HG02870 (cell line): ENCODE results near the gene RMDN3.

ENCODE experiments used
- ATAC-seq: cut with Tn5 transposase; IDR thresholded peaks from one replicate; pipeline ENCODE4 v1.9.1; 2021; ENCODE audit warnings: mild to moderate bottlenecking, moderate library complexity; ENCODE audit not compliant: unreplicated experiment

Gene RMDN3

DNA sequence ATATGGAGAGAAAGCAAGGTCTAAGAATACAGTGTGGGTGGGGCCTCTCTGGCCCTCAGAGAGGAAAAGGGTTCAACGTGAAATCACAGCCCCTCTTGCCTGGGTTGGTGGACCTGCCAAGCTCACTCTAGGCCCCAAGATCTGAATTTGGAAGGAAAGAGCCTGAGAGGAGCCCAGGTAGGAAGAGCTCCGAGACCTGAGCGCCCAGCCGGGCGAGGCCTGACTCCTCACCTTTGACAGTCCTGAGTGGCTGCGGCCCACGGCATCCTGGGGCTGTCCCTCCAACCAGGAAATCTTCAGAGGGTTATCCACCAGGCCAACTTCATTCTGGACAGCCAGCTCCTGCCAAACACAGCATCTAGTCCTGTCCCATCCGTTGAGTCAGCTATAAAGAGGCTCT, 18.4 kb upstream of the RMDN3 start:
- no peak for ATAC-seq

DNA sequence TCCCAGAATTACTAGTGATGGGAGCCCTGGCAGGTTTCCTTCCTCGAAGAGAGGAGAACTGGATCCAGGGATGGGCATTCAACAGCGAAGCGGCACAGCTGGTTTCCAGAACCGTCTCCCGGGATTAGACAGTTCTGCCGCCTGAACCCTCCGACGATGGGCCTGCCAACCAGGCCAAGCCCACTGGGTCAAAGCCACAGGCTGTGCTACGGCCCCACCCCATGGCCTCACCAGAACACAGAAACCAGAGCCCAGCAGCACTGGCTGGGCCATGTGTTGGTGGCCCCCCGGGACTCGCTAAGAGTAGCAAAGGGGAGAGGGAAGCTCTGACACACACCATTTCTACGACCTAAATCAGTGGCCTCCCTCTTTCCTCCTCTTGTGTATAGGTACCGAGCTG, 17.0 kb upstream of the RMDN3 start:
- no peak for ATAC-seq

DNA sequence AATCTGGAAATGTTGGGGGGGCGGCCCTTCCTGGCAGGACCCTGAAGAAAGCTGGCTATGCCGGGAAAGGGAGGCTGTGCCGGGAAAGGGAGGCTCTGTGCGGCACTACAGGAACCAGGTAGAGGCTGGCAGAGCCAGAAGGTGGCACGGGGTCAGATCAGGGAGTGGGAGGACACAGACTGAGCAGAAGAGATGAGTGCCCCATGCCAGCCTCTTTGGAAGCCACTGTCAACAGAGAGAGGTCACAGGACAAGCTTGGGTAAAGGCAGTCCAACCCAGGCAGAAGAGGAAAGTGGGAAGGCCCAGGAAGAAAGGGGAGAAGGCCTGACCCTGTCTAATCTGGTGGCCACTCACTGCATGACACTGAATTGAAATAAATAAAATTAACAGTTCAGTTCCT, 16.2 kb upstream of the RMDN3 start:
- no peak for ATAC-seq

DNA sequence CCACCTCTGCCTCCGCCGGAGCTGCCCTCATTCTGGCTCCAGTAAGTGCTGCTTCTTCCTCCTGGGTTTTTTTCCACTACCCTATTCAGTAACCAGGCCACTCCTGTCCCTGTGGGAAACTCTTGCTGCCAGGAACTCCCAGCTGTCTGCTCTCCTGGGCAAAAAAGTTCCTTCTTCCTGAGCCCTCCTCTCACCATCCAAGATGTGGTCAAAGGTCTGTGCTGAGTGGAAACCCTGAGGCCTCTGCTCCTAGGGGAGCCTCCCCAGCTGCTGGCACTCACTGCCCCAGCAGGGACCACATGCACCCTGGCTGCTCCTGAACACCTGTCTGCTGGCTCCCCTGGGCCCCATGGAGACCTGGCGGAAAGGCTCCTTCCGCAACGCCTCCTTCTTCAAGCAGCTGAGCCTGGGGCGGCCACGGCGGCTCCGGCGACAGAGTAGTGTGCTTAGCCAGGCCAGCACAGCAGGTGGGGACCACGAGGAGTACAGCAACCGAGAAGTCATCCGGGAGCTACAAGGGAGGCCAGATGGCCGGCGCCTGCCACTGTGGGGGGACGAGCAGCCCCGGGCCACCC, 15.2 kb upstream of the RMDN3 start:
- no peak for ATAC-seq

DNA sequence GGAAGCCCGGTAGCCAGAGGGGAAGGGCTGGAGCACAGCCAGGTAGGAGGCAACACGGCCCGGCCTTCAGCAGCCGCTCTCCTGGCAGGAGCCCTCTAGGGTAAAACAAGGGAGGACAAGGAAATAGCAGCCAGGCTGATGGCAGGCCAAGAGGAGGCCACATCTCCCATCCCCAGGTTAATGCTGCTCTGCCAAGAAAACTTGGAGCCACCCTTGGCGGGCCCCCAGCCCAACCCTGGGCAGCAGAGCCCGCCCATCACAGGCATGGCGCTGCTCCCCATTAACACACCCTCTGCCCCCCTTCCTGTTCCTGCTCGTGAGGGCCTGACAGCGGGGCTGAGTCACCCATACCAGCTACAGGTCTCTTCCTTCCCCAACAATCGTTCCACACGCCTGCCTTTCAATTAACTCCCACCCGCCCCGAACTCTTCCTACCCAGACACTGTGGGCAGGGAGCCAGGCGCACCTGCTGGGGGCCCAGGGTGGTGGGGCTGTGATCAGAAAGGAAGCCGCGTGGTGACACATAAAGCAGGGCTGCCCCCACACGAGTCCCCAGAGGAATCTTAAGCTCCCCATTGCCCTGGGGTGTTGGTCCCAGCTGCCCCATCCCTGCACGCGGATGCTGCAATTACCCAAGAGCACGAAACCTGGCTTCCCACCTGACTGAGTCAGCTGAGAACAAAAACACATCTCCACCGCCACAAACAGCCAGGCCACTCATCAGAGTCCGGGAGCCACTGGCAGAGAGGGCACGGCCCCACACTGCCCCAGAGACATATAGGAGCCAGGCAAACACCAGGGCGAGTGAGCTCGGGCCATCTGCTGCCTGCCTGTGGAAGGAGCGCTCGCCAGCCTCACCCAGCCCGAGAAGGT, 14.5 kb upstream of the RMDN3 start, which contains the start of gene C15orf62:
Gene C15orf62 (plus strand): TSS at position 707 of the 873 bp plus-strand sequence. CDS start 516 bp downstream, outside the sequence.
- ATAC-seq: no peak

DNA sequence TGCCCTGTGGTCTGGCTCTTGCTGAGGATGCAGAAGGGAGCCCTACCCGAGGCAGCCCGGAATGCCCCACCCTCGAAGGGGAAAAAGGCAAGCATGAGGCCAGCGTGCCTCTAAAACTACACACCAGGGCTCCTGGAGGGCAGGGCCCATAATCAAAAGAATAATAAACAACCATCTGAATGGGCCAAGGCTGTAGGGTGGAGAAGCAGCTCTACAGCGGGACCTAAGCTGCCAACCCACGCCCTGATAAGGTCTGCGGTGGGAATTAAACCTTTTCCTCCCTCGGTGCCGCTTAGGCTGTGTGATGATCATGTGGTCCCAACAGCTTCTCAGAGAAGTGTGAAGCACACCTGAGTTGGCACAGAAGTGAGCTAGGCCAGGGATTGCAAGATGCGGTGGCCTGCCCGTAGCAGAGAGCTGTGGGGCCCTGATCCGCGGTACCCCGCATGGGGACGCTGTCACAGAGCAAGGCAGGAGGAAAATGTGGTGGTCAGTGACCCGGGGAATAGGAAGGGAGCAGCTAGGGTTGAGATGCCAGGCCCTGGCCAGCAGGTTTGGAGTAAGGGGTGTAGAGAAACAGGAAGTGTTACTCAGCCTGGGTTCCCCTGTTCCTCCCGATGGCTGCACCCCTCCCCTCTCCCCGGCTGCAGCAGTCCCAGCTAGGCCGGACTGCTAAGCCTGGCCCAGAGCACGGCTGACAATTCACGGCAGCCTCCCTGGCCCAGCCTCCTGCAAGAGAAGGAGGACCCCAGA, 13.6 kb upstream of the RMDN3 start:
- ATAC-seq: no peak

DNA sequence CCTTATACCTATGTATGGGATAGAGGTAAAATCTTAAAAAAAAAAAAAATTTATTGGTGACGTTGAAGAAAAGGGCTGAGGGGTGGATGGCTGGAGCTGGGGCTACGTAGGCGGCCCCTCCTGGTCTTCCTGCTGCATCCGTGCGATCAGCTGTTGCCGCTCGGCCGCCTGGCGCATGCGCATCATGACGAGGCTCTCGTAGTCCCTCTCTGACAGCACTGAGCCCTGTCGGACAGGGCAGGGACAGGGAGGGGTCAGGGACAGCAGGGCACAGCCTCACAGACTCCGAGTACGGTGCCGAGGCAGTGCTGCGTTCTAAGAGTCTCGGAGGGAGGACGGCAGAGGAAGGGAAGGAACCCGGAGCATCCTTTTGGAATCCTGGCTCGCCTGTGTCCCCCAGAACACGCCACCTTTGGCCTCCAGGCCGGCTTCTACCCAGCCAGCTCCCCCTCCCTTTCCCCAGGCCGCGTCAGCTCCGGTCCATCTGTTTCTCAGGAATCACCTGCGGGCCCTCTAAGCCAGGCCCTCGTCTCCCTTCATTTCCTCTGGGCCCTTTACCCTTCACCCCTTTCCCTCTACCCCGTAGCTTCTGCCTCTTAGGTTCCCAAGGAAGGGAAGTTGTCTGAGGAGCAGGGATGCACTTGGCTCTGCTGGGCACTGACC, 12.9 kb upstream of the RMDN3 start:
- no peak for ATAC-seq

DNA sequence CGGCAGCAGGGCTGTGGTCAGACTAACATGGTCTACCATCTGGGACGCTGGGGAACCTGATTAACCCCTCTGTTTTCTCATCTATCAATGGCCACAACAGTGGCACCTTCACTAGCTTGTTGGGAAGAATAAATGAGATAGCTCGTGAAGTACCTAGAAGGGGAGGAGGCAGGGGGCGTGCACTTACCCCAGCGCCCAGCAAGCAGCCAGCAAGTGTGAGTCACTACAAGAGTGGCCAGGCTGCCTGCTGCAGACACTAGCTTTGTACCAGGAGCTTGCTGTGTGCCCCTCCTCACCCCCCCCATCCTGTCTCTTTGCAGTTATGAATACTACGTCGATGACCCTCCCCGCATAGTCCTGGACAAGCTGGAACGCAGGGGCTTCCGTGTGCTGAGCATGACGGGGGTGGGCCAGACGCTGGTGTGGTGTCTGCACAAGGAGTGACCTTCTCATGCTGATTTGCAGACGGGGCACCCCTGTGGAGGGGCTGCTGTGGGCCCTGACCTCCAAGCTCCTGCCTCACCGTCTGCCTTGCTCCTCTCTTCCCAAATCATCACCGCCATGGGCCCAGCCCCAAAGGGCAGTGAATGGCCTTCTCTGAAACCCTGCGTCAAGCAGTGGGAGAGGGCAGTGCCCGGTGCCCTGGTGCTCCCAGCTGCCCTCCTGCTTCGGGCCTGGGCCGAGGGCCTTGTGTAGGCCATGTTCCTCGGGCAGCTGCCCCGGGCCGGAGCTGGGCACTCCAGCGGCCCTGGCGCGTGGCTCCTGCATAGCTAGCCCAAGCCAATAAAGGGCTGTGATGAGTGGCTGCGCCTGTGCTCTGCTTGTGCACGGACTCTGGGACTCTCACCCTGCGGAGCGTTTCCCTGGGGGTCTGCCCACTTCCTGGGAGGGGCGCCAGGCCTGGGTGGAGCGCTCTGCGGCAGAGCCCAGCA, 12.1 kb upstream of the RMDN3 start:
- ATAC-seq: no peak

DNA sequence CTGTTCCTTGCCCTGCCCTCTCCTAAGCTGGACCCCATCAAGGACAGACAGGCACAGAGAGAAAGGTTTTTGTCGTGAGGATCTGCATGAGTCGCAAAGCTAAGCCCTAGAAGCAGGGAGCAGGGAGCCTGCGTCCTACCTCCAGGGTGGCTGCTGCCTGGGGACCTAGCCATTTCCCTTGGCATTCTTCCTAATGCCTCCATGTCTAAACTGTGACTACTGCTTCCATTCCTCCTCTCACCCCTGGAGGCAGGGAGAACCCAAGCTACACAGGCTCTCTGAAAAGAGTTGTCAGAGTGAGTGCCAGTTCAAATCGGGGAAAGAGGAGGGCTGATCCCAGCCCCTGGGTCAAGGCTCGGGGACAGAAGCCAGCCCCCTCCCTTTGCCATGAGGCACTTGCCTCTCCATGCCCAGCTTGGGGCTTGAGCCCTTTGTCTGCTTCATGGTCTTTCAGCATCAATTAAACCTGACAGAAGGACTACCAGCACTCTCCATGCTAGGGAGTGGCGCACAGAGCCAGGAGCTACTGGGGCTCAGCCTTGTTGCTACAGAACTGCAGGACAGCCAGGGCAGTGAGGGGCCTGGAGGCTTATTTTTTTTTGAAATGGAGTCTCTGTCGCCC, 11.3 kb upstream of the RMDN3 start:
- no peak for ATAC-seq

DNA sequence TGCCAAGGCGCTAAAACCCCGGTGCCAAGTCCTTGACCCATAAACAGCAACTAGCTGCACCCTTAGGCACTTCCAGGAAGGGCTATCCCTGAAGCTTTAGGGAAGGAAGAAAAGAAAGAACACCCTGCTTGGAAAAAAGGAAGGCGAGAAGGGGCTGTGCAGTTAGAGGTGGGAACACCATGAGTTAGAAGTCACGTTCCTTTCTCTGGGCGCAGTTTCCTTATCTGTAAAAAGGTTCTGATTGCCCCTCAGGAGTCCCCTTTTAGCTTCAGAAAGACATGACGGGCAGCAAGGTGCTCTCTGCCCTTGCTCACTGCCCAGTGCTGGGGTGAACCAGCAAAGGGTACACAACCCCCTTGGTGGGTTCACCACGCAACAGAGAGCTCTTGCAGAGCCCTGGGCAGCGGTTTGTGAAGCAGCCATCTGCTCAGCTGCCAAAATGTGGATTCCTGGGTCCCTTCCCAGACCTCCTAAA, 9.6 kb upstream of the RMDN3 start:
- ATAC-seq: no peak

DNA sequence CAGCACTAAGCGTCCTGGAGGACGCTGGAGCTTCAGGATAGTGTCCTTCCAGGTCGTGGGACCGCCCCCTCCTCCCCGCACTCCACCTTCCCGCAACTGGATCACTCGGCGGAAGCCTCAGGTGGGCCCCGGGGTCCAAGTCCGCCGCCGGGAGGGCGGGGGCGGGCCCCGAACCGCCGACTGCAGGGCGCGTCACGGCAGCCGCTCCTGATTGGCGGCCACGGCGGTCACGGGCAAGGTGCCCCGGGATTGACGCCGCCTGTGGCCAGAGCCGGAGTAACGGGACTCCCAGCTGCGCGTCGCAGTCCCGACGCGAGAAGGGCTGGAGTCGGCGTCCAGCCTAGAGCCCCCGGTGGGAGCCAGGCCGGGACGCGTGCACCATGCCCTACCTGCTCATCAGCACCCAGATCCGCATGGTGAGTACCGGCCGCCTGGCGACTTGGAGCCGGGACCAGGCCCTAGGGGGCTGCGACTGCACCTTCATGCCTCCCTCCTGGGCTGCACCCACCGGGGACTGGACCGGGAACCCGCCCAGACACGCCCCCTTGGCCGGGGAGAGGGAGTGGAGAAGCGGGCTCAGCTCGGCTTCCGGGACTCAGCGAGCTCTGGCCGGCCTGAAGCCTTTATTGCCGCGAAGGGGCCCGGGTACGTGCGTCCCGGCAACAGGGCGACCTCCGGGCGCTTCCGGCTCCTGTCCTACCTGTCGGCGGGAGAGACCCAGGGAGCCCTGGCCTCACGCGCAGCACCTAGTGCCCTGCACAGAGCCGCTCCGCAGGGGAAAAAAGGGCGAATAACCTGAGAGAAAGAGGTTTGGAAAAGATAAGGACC, 9.0 kb upstream of the RMDN3 start, which contains the start of gene GCHFR:
Gene GCHFR (plus strand): TSS at position 268 of the 828 bp plus-strand sequence. CDS start 113 bp downstream, at position 381.
- no peak for ATAC-seq

DNA sequence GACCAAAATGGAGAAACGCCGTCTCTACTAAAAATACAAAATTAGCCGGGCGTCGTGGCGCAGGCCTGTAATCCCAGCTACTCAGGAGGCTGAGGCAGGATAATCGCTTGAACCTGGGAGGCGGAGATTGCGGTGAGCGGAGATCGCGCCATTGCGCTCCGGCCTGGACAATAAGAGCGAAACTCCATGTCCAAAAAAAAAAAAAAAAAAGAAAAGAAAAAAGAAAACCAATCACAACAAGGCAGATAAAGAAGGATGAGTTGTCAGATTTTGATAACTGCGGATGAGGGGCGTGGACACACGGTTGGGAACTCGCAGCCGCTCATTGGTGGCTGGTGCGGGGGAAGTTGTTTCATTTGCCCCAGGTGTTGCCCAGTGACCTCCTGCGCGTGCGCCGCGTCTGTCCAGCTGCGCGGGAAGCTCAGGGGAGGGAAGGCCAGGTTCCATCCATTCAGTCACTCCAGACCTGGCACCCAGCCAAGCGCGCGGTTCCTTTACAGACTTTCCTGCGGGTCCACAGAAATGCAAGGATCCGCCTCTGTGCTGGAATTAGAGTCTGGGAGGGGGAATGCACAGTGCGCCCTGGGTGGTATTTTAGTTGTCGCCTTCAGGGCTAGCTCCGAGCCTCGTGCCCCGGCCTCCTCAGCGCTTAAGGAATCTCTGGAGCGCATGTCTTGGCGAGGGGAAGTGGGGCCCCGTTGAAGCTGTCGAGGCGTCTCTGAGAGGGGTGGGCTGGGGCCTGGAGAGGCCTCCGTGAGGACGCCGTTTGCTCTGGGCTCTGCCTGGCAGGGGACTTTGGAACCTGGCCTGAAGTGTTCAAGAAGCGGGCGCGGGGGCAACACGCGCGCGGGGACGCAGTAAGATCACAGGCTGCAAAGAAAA, 8.1 kb upstream of the RMDN3 start:
- no peak for ATAC-seq

DNA sequence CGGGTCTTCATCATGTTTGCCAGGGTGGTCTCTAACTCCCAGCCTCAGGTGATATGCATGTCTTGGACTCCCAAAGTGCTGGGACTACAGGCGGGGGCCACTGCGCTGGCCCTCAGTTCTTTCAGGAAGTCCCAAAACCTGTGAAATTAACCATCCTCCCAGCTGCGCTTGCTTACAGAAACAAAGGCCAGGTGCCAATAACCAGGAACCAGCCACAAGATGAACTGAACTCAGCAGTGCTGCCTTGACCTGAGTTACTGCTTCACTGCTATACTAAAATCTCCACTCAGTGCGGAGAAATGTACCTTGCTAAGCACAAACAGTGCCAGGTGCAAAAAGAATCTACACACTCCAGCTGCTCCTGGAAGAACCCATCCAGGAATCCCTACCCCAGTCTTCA, 4.9 kb upstream of the RMDN3 start:
- ATAC-seq: no peak

DNA sequence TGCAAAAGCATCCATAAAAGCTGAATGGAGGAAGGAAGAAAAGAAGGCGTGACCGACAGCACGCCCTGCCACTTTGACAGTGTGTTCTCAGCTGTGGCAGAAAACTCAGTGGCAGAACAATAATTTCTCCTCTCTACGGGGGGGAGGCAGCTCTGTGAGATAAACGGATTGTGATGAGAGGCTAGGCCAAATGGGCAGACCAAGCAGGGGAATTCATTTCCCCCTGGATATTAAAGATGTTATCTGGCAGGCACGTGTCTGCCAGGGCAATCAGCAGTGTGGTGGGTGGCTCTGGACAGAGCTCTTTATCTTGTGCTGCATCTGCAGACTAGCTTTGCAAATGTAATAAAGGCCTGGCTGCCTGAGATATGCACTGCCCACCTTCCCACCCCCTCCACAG, 1.9 kb upstream of the RMDN3 start:
- ATAC-seq: no peak

DNA sequence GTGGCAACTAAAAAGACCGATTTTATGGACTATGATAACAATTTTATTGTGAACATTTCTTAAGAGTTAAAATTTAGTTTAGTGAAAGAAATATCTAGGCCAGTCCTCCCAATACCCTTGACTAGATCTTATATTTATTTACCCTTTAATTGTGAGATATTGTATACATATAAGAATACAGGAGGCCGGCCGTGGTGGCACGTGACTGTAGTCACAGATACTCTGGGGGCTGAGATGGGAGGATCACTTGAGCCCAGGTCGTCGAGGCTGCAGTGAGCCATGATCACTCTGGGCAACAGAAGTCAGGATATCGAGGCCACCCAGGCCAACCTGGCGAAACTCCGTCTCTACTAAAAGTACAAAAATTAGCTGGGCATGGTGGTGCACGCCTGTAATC, 756 bp upstream of the RMDN3 start:
- ATAC-seq: no peak

DNA sequence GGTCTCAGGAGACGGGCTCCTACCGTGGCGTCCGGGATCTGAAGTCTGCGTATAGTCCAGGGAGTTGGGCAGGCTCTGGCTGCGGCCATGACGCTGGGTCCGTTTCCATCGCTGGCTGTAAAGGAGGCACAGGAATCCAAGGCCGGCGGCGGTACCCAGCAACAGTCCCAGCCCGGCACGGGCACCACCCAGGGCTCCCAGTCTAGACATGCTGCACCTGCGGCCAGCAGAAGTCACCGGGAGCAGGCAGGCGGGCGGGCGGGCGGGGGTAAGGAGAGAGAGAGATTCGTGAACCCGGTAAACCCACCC, 526 bp downstream of the RMDN3 start:
- no peak for ATAC-seq

DNA sequence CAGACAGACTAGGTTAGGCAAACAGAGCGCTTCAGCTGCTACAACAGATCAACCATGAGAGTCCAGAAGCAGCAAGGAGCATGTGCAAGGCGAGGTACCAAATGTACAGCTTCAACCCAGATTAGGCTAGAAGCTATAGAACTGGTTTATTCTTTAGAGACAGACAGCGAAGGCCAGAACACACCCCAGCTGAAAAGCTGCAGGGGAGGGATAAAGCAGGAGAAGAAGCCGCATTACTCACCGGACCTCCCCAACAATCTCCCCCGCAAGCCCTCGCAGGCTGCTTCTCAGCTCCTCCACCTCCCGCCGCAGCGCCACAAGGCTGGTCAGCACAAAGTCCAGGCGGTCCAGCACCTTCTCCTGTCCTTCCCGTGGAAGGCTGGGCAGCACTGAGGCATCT, 3.3 kb downstream of the RMDN3 start:
- ATAC-seq: no peak

DNA sequence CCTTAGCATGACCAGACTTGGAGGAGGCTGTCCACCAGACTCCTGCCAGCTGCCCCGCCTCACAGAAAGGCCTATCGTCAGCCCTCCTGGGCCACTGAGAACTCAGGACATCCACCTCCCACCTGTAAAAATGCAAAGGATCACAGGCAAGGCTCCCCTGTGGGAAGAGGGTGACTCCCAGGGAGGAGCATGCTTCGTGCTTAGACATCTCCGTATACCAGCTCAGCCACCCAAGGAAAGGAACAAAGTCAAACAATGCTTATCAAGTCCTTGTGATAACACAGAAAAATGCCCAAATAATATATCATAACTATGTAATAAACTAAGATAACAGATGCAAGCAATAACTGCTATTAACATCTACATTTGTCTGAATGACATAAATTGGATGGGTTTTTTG, 4.2 kb downstream of the RMDN3 start:
- no peak for ATAC-seq
